ENCODE measurements around the gene MYBPH. TPM values are rescaled to one million over a fixed set of nuclear protein-coding genes. Genes with fewer than 3 reads are reported as not detected.

MYBPH gene
- total and polyA plus RNA-seq, 10 of the 15 experiments (the other 5 are each of a cell fraction or from before 2014, with no cell fraction given) = 0.06 to 0.10 TPM; not detected in 8

GRCh38 chr1:203174324-203174985, 1.2 kb downstream of the MYBPH start:
- TF ChIP-seq ATF3 (IDR thresholded peaks at IDR 0.05; ENCODE audit: borderline replicate concordance, extremely low read depth, low read depth, low read length) (no peak), YBX1 (IDR thresholded peaks at IDR 0.05) (no peak), DPF2 (IDR thresholded peaks at IDR 0.05) (no peak), NFYB (IDR thresholded peaks at IDR 0.05; ENCODE audit: insufficient read depth, low read depth, low read length) (no peak), CREM (IDR thresholded peaks at IDR 0.05; ENCODE audit: low read depth) (no peak), HDAC6 (IDR thresholded peaks at IDR 0.05; ENCODE audit: unreplicated experiment) (no peak), CEBPZ (IDR thresholded peaks at IDR 0.05; ENCODE audit: low read depth, low read length) (no peak)
- TF ChIP-seq, protein P1, sequence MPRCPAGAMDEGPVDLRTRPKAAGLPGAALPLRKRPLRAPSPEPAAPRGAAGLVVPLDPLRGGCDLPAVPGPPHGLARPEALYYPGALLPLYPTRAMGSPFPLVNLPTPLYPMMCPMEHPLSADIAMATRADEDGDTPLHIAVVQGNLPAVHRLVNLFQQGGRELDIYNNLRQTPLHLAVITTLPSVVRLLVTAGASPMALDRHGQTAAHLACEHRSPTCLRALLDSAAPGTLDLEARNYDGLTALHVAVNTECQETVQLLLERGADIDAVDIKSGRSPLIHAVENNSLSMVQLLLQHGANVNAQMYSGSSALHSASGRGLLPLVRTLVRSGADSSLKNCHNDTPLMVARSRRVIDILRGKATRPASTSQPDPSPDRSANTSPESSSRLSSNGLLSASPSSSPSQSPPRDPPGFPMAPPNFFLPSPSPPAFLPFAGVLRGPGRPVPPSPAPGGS (IDR thresholded peaks at IDR 0.05; ENCODE audit: borderline replicate concordance, insufficient read depth, low read depth, low read length, poor library complexity, severe bottlenecking) = no peak
- ChIA-PET CTCF (interaction anchor here (1.4 to 3.9 kb wide), 4 partner anchors 41 to 167 kb away, joined by 3 to 41 read pairs (median 27); partner anchors contain the start of gene MYOG), SMC1A (ENCODE audit: uncharacterized antibody, unreplicated experiment) (interaction anchor here (1.0 to 2.6 kb wide), 4 partner anchors 42 to 95 kb away, joined by 3 to 12 read pairs (median 6); no protein-coding TSS in a partner anchor), POLR2A (interaction anchor here (0.7 kb wide), 1 partner anchor 167 kb away, joined by 3 read pairs; the partner anchor contains the start of gene TMEM183A), RAD21 (ENCODE audit: unreplicated experiment) (interaction anchor here (4.5 kb wide), 1 partner anchor 41 kb away, joined by 35 read pairs; no protein-coding TSS in a partner anchor)
- Histone ChIP-seq H3K9me3 (replicated peaks; ENCODE audit: control insufficient read depth, insufficient read depth, low read length) (no peaks in the 10 kb centered on the region), H2AFZ (ENCODE audit: control insufficient read depth, low read depth, low read length) (no peak overlapping the region), H3K9ac (ENCODE audit: control insufficient read depth, insufficient read depth, low read length) (no peak overlapping the region), H3K27ac (ENCODE audit: control insufficient read depth, insufficient read depth) (no peak overlapping the region), H3K36me3 (ENCODE audit: control insufficient read depth in 2 of 2, insufficient read depth in 2 of 2, low read length in 1 of 2) (no peaks in the 10 kb centered on the region), H3K4me2 (ENCODE audit: control insufficient read depth, insufficient read depth) (no peak overlapping the region), H3K27me3 (replicated peaks in 1 of 2; ENCODE audit: control insufficient read depth in 2 of 2, insufficient read depth in 2 of 2, low read length in 1 of 2) (no peaks in the 10 kb centered on the region; a peak in 1 of 4 replicates), H3K4me1 (ENCODE audit: control insufficient read depth, insufficient read depth, low read length) (peaks cover 4% of the 10 kb centered on the region; the same call in 1 of the 2 replicates), H3K79me2 (ENCODE audit: control insufficient read depth, insufficient read depth, low read length) (no peaks in the 10 kb centered on the region), H4K20me1 (ENCODE audit: control insufficient read depth, insufficient read depth) (no peaks in the 10 kb centered on the region), H3K4me3 (no peak overlapping the region)
- ATAC-seq (no peak), DNase-seq (ENCODE audit: low read depth, low spot score) (no peak), FAIRE-seq (no peak)
- BruUV-seq (replicated peaks) = no TSS peak
- intact Hi-C loops (cut with micrococcal nuclease; ENCODE audit: unreplicated experiment) = loop anchor here (5.0 kb wide), 2 partner anchors 57 to 93 kb away; no protein-coding TSS in a partner anchor
- in situ Hi-C loops (cut with MboI) = no loop called here
- 53% methylated on average over 12 of the region's 12 CpGs for WGBS (ENCODE audit: insufficient coverage, insufficient replicate concordance, low lambda C conversion rate, missing lambda C conversion rate)
